HCT116 (cell line): ENCODE measurements around the gene TMEM126A. TPM values are rescaled to one million over a fixed set of nuclear protein-coding genes. Genes with fewer than 3 reads are reported as not detected.

ENCODE experiments used
- ATAC-seq: fragments of 200-7000 bp; cut with Tn5 transposase; 2 replicates; pipeline ENCODE4 v1.9.1; 2020; ENCODE audit warnings: mild to moderate bottlenecking, moderate library complexity
- BruUV-seq: library from RNA; stranded (reverse); fragments of 400-500 nt; replicated peaks from 2 replicates; lab custom pipeline; 2021; lab: Mats Ljungman, UMichigan
- CTCF ChIA-PET: fragments of 300-600 bp; sonication (Branson Sonifier 250); formaldehyde crosslinking; loops from one replicate; lab custom pipeline; 2021; ENCODE audit warnings: antibody characterized with exemption; lab: Charles Lee
- POLR2A ChIA-PET: fragments of 300-600, 350-600 bp; sonication (Branson Sonifier 250); formaldehyde crosslinking; loops from one replicate; lab custom pipeline; 2021; ENCODE audit warnings: antibody characterized with exemption; lab: Charles Lee
- RAD21 ChIA-PET, 2 experiments: fragments of 300-600 bp; sonication (Branson Sonifier 250); formaldehyde crosslinking; loops; one replicate each; lab custom pipeline; 2023; ENCODE audit warnings: low total read pairs in 2 of 2; ENCODE audit not compliant: uncharacterized antibody in 2 of 2, unreplicated experiment in 2 of 2, low non-redundant PET in 1 of 2; lab: Charles Lee
- DNase-seq: peaks from one replicate; pipeline ENCODE4 v3.0.0-alpha.2; 2010; ENCODE audit warnings: low read depth, low spot score
- H2AFZ ChIP-seq: fragments of 200-600 bp; shearing (Covaris generic), sonication (generic); 2 replicates; pipeline ENCODE4 v1.6.1; 2017; ENCODE audit warnings: low read depth, mixed run types, mixed read lengths, antibody characterized with exemption, low read length; ENCODE audit not compliant: poor library complexity, severe bottlenecking
- H3K27ac ChIP-seq: 2 replicates; pipeline ENCODE4 v1.5.1; 2012; ENCODE audit warnings: low read depth, low read length
- H3K27me3 ChIP-seq: fragments of 200-600 bp; sonication (generic); 2 replicates; pipeline ENCODE4 v1.6.1; 2016; ENCODE audit warnings: mixed run types, low read length, mixed read lengths; ENCODE audit not compliant: insufficient read depth
- H3K36me3 ChIP-seq, 2 experiments: fragments of 200-500 bp in 1 of 2; fragments of 200-600 bp in 1 of 2; sonication (Bioruptor generic) in 1 of 2; sonication (generic) in 1 of 2; 2 replicates each; pipeline versions ENCODE4 v1.5.1 to v1.6.1; 2014 to 2016; ENCODE audit warnings: low read length in 2 of 2, inconsistent platforms in 1 of 2, mixed read lengths in 1 of 2, mixed run types in 1 of 2; ENCODE audit not compliant: insufficient read depth in 2 of 2, control insufficient read depth in 1 of 2
- H3K4me1 ChIP-seq, 2 experiments: fragments of 200-600 bp in 1 of 2; sonication (generic) in 1 of 2; 2 replicates each; pipeline versions ENCODE4 v1.5.1 to v1.6.1; 2012 to 2017; ENCODE audit warnings: low read length in 2 of 2, inconsistent platforms in 1 of 2, mild to moderate bottlenecking in 1 of 2, mixed read lengths in 1 of 2, mixed run types in 1 of 2, moderate library complexity in 1 of 2; ENCODE audit not compliant: insufficient read depth in 2 of 2, control insufficient read depth in 1 of 2
- H3K4me2 ChIP-seq: fragments of 200-600 bp; sonication (generic); 2 replicates; pipeline ENCODE4 v1.6.1; 2017; ENCODE audit warnings: mixed run types, low read length, mixed read lengths
- H3K4me3 ChIP-seq, 2 experiments: fragments of 200-600 bp in 1 of 2; sonication (generic) in 1 of 2; replicated peaks in 1 of 2; 2 replicates each; pipeline ENCODE4 v1.5.1; 2011 to 2016; ENCODE audit warnings: low read length in 2 of 2, control low read depth in 1 of 2, low read depth in 1 of 2, mild to moderate bottlenecking in 1 of 2, mixed read lengths in 1 of 2, mixed run types in 1 of 2
- H3K79me2 ChIP-seq: fragments of 200-600 bp; sonication (generic); 2 replicates; pipeline ENCODE4 v1.6.1; 2017; ENCODE audit warnings: mild to moderate bottlenecking, mixed run types, low read length, moderate library complexity, mixed read lengths; ENCODE audit not compliant: insufficient read depth
- H3K9ac ChIP-seq: fragments of 200-600 bp; sonication (generic); 2 replicates; pipeline ENCODE4 v1.6.1; 2016; ENCODE audit warnings: low read length, mixed read lengths
- H3K9me2 ChIP-seq: fragments of 200-600 bp; sonication (generic), shearing (Covaris generic); 2 replicates; pipeline ENCODE4 v1.6.1; 2017; ENCODE audit warnings: mixed run types, mild to moderate bottlenecking, moderate library complexity; ENCODE audit not compliant: insufficient read depth
- H3K9me3 ChIP-seq, 2 experiments: fragments of 200-500 bp in 1 of 2; fragments of 200-600 bp in 1 of 2; sonication (Bioruptor generic) in 1 of 2; sonication (generic) in 1 of 2; 2 replicates each; pipeline ENCODE4 v1.6.1; 2014 to 2017; ENCODE audit warnings: low read length in 2 of 2, mixed read lengths in 2 of 2, inconsistent platforms in 1 of 2, low read depth in 1 of 2, mild to moderate bottlenecking in 1 of 2, mixed run types in 1 of 2, moderate library complexity in 1 of 2; ENCODE audit not compliant: control insufficient read depth in 1 of 2, insufficient read depth in 1 of 2
- H4K20me1 ChIP-seq: fragments of 200-600 bp; sonication (generic), shearing (Covaris generic); 2 replicates; pipeline ENCODE4 v1.6.1; 2017; ENCODE audit warnings: mixed run types, mild to moderate bottlenecking, moderate library complexity; ENCODE audit not compliant: insufficient read depth
- EZH2phosphoT487 ChIP-seq: fragments of 200-600 bp; IDR thresholded peaks from 2 replicates; pipeline ENCODE4 v1.6.1; 2018; ENCODE audit warnings: antibody characterized with exemption, borderline replicate concordance
- FOSL1 ChIP-seq: IDR thresholded peaks from 2 replicates; pipeline ENCODE4 v1.6.1; 2012; ENCODE audit warnings: low read depth
- JUND ChIP-seq: IDR thresholded peaks from 2 replicates; pipeline ENCODE4 v1.6.1; 2012
- POLR2A ChIP-seq: IDR thresholded peaks from 2 replicates; pipeline ENCODE4 v1.7.0; 2011; ENCODE audit warnings: borderline replicate concordance; ENCODE audit not compliant: insufficient read depth, insufficient read length; ENCODE audit errors: extremely low read depth
- SP1 ChIP-seq: IDR thresholded peaks from 2 replicates; pipeline ENCODE4 v1.6.1; 2012; ENCODE audit warnings: low read depth
- SRF ChIP-seq: IDR thresholded peaks from 2 replicates; pipeline ENCODE4 v1.6.1; 2012; ENCODE audit warnings: low read depth
- TCF7L2 ChIP-seq: IDR thresholded peaks from 2 replicates; pipeline ENCODE4 v1.7.0; 2011; ENCODE audit warnings: borderline replicate concordance, inconsistent platforms; ENCODE audit not compliant: insufficient read depth, insufficient read length; ENCODE audit errors: extremely low read depth
- YY1 ChIP-seq: IDR thresholded peaks from 2 replicates; pipeline ENCODE4 v1.6.1; 2011; ENCODE audit warnings: low read length, low read depth, moderate library complexity, mild to moderate bottlenecking; ENCODE audit not compliant: insufficient replicate concordance; ENCODE audit errors: extremely low read depth
- ZFX ChIP-seq: fragments of 450-650 bp; IDR thresholded peaks from 2 replicates; pipeline ENCODE4 v1.6.1; 2017
- ZNF274 ChIP-seq: fragments of 200-500 bp; sonication (Bioruptor generic); IDR thresholded peaks from 2 replicates; pipeline ENCODE4 v1.6.1; 2014; ENCODE audit warnings: mild to moderate bottlenecking, low read depth, low read length, inconsistent platforms
- intact Hi-C: fragments of 100-400 bp; cut with micrococcal nuclease; formaldehyde crosslinking; loops from 2 replicates; pipeline ENCODE4 v1.10.0; 2022
- total RNA-seq: library from RNA; stranded (reverse); gene quantifications from one replicate; pipeline ENCODE4 v1.2.1, GENCODE V29; 2021; ENCODE audit not compliant: unreplicated experiment
- TF ChIP-seq, protein P1 (sequence below): IDR thresholded peaks from 2 replicates; pipeline ENCODE4 v1.6.1; 2011; ENCODE audit warnings: mild to moderate bottlenecking, low read length, moderate library complexity; ENCODE audit not compliant: insufficient replicate concordance; ENCODE audit errors: extremely low read depth
- TF ChIP-seq, protein P2 (sequence below): IDR thresholded peaks from 2 replicates; pipeline ENCODE4 v1.6.1; 2012; ENCODE audit warnings: low read depth
- TF ChIP-seq, protein P3 (sequence below): IDR thresholded peaks from 2 replicates; pipeline ENCODE4 v1.6.1; 2012

TMEM126A gene
- total RNA-seq, 1 experiment from 2014 or later, result 24.1 TPM

GRCh38 chr11:85643191-85643614 lies 4.6 kb upstream of the TMEM126A start:
- CTCF ChIA-PET, result no interaction called here

DNA sequence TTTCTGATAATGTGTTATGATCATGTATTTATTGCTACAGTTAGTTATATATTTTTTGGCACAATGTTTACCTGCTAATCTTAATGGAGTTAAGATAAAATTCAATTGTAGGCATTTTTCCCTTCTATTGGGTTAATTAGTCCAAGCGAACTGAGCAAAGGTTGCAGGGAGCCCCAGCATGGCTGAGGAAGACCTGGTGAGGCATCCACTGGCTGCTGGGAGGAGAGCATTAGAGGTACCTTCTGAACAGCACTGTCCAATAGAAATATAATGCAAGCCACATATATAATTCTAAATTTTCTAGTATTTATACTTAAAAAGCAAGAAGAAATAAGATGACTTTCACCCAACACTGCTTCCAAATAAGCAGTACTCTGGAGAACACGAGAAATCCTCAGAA lies 689 bp upstream of the TMEM126A start:
- Histone ChIP-seq H3K36me3 (0 out of 4 replicates have a peak, but pooled peaks cover 0 to 3% of the 10 kb centered on the region in 2 experiments), H3K4me3 (peak overlapping the region; percentile 70 to 86), H3K27me3 (no peaks in the 10 kb centered on the region), H2AFZ (peak overlapping the region; percentile 77), H3K9me2 (no peaks in the 10 kb centered on the region), H3K79me2 (peaks cover 18% of the 10 kb centered on the region), H3K4me2 (peak overlapping the region; percentile 90), H3K4me1 (peaks cover 4 to 15% of the 10 kb centered on the region in 2 experiments; a peak in 3 of 4 replicates), H4K20me1 (no peaks in the 10 kb centered on the region), H3K9ac (peak overlapping the region; percentile 84), H3K9me3 (no peaks in the 10 kb centered on the region), H3K27ac (peak overlapping the region; percentile 55; the same call in 1 of the 2 replicates)
- no TSS peak for BruUV-seq
- ChIA-PET POLR2A (interaction anchor here (1.0 to 1.6 kb wide), 4 partner anchors 9 to 16 kb away, joined by 3 to 9 read pairs (median 6); no protein-coding TSS in a partner anchor), CTCF (interaction anchor here (0.7 to 1.5 kb wide), 2 partner anchors 208 to 547 kb away, joined by 3 to 4 read pairs; partner anchors contain the start of gene CCDC83), RAD21 (no interaction called here)
- ATAC-seq (peak; percentile 18), DNase-seq (no peak)
- intact Hi-C loops, result no loop called here
- TF ChIP-seq ZNF274 (no peak), EZH2phosphoT487 (no peak), JUND (no peak), SP1 (no peak), POLR2A (no peak), TCF7L2 (no peak), SRF (no peak), ZFX (no peak)
- TF ChIP-seq, protein P1, sequence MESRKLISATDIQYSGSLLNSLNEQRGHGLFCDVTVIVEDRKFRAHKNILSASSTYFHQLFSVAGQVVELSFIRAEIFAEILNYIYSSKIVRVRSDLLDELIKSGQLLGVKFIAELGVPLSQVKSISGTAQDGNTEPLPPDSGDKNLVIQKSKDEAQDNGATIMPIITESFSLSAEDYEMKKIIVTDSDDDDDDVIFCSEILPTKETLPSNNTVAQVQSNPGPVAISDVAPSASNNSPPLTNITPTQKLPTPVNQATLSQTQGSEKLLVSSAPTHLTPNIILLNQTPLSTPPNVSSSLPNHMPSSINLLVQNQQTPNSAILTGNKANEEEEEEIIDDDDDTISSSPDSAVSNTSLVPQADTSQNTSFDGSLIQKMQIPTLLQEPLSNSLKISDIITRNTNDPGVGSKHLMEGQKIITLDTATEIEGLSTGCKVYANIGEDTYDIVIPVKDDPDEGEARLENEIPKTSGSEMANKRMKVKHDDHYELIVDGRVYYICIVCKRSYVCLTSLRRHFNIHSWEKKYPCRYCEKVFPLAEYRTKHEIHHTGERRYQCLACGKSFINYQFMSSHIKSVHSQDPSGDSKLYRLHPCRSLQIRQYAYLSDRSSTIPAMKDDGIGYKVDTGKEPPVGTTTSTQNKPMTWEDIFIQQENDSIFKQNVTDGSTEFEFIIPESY, result no peak
- TF ChIP-seq, protein P2, sequence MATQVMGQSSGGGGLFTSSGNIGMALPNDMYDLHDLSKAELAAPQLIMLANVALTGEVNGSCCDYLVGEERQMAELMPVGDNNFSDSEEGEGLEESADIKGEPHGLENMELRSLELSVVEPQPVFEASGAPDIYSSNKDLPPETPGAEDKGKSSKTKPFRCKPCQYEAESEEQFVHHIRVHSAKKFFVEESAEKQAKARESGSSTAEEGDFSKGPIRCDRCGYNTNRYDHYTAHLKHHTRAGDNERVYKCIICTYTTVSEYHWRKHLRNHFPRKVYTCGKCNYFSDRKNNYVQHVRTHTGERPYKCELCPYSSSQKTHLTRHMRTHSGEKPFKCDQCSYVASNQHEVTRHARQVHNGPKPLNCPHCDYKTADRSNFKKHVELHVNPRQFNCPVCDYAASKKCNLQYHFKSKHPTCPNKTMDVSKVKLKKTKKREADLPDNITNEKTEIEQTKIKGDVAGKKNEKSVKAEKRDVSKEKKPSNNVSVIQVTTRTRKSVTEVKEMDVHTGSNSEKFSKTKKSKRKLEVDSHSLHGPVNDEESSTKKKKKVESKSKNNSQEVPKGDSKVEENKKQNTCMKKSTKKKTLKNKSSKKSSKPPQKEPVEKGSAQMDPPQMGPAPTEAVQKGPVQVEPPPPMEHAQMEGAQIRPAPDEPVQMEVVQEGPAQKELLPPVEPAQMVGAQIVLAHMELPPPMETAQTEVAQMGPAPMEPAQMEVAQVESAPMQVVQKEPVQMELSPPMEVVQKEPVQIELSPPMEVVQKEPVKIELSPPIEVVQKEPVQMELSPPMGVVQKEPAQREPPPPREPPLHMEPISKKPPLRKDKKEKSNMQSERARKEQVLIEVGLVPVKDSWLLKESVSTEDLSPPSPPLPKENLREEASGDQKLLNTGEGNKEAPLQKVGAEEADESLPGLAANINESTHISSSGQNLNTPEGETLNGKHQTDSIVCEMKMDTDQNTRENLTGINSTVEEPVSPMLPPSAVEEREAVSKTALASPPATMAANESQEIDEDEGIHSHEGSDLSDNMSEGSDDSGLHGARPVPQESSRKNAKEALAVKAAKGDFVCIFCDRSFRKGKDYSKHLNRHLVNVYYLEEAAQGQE, result no peak

More at GRCh38 chr11:85643191-85643614, 4.6 kb upstream of the TMEM126A start:
- Histone ChIP-seq H3K36me3 (no peaks in the 10 kb centered on the region), H4K20me1 (no peaks in the 10 kb centered on the region), H2AFZ (no peak overlapping the region), H3K4me3 (no peak overlapping the region), H3K27ac (no peak overlapping the region), H3K4me2 (no peak overlapping the region), H3K9me2 (no peaks in the 10 kb centered on the region), H3K4me1 (peaks cover 2 to 4% of the 10 kb centered on the region in 2 experiments; a peak in 3 of 4 replicates), H3K9ac (no peak overlapping the region), H3K27me3 (no peaks in the 10 kb centered on the region), H3K9me3 (no peaks in the 10 kb centered on the region), H3K79me2 (peaks cover 2% of the 10 kb centered on the region)
- no peak for TF ChIP-seq FOSL1
- TF ChIP-seq YY1, result no peak
- no peak for TF ChIP-seq EZH2phosphoT487
- TF ChIP-seq ZFX, result no peak
- TF ChIP-seq, protein P3, sequence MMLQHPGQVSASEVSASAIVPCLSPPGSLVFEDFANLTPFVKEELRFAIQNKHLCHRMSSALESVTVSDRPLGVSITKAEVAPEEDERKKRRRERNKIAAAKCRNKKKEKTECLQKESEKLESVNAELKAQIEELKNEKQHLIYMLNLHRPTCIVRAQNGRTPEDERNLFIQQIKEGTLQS, result no peak
- ChIA-PET RAD21 (no interaction called here), POLR2A (no interaction called here)
- BruUV-seq, result no TSS peak
- no peak for ATAC-seq
- intact Hi-C loops, result no loop called here
- DNase-seq, result no peak
